B cell (primary cell): ENCODE measurements around the gene NDUFB10. TPM values are rescaled to one million over a fixed set of nuclear protein-coding genes. Genes with fewer than 3 reads are reported as not detected.

Source experiments
- ATAC-seq: fragments of 200-7000 bp; cut with Tn5 transposase; one replicate; pipeline ENCODE4 v1.10.0; 2021; ENCODE audit warnings: low read depth, mild to moderate bottlenecking, moderate number of reproducible peaks, moderate library complexity
- CTCF ChIA-PET: fragments of 350-600 bp; sonication (Branson Sonifier 250); formaldehyde crosslinking; loops from one replicate; lab custom pipeline; 2021; ENCODE audit warnings: antibody characterized with exemption, inconsistent platforms; lab: Charles Lee
- POLR2A ChIA-PET: fragments of 350-600 bp; sonication (Branson Sonifier 250); formaldehyde crosslinking; loops from one replicate; lab custom pipeline; 2021; ENCODE audit warnings: antibody characterized with exemption; lab: Charles Lee
- DNase-seq: peaks from one replicate; pipeline ENCODE4 v3.0.0; 2013
- H2AFZ ChIP-seq: 2 replicates; pipeline ENCODE4 v1.6.1; 2012; ENCODE audit warnings: mild to moderate bottlenecking, low read depth, low read length; ENCODE audit not compliant: insufficient read depth, poor library complexity, severe bottlenecking
- H3K27ac ChIP-seq, 2 donors: 1 replicate in 1 of 2; 2 replicates in 1 of 2; pipeline ENCODE4 v1.5.1; 2012 to 2013; ENCODE audit warnings: low read length in 2 of 2, mild to moderate bottlenecking in 2 of 2, moderate library complexity in 1 of 2
- H3K27me3 ChIP-seq, 4 experiments: fragments of 200-600 bp in 1 of 4; sonication (generic) in 1 of 4; replicated peaks in 1 of 4; 1 replicate in 2 of 4; 2 replicates in 2 of 4; pipeline versions ENCODE4 v1.6.1 to v1.7.0; 2013 to 2016; ENCODE audit warnings: low read length in 3 of 4, mild to moderate bottlenecking in 2 of 4, mixed read lengths in 1 of 4, moderate library complexity in 1 of 4; ENCODE audit not compliant: insufficient read depth in 4 of 4, control insufficient read depth in 3 of 4; ENCODE audit errors: control extremely low read depth in 1 of 4
- H3K36me3 ChIP-seq, 2 experiments: replicated peaks in 1 of 2; 1 replicate in 1 of 2; 2 replicates in 1 of 2; pipeline versions ENCODE4 v1.6.1 to v1.7.1; 2013; ENCODE audit warnings: low read length in 1 of 2; ENCODE audit not compliant: insufficient read depth in 2 of 2, control insufficient read depth in 1 of 2; ENCODE audit errors: control extremely low read depth in 1 of 2, extremely low read depth in 1 of 2
- H3K4me1 ChIP-seq, 2 donors: fragments of 200-600 bp in 1 of 2; sonication (generic) in 1 of 2; 1 replicate in 1 of 2; 2 replicates in 1 of 2; pipeline versions ENCODE4 v1.5.1 to v1.6.1; 2013 to 2017; ENCODE audit warnings: low read length in 2 of 2; ENCODE audit not compliant: control insufficient read depth in 2 of 2, insufficient read depth in 2 of 2
- H3K4me2 ChIP-seq: replicated peaks from 2 replicates; pipeline ENCODE3; 2012; ENCODE audit warnings: mild to moderate bottlenecking, low read depth, low read length; ENCODE audit not compliant: poor library complexity, severe bottlenecking
- H3K4me3 ChIP-seq, 5 experiments: fragments of 200-600 bp in 1 of 5; sonication (generic) in 1 of 5; 1 replicate in 3 of 5; 2 replicates in 2 of 5; pipeline versions ENCODE4 v1.5.1 to v1.7.0; 2011 to 2016; ENCODE audit warnings: low read length in 4 of 5, mild to moderate bottlenecking in 4 of 5, low read depth in 2 of 5, control low read depth in 1 of 5, moderate library complexity in 1 of 5; ENCODE audit not compliant: insufficient read depth in 1 of 5; ENCODE audit errors: control extremely low read depth in 1 of 5, extremely low read depth in 1 of 5
- H3K79me2 ChIP-seq: fragments of 200-600 bp; sonication (generic); one replicate; pipeline ENCODE4 v1.6.0; 2016; ENCODE audit warnings: low read length; ENCODE audit not compliant: control insufficient read depth, insufficient read depth
- H3K9ac ChIP-seq: fragments of 200-600 bp; sonication (generic); 2 replicates; pipeline ENCODE4 v1.6.1; 2017; ENCODE audit warnings: mild to moderate bottlenecking, low read length, moderate library complexity
- H3K9me3 ChIP-seq, 3 donors: one replicate each; pipeline versions ENCODE4 v1.6.1 to v1.7.1; 2013; ENCODE audit warnings: low read length in 2 of 3; ENCODE audit not compliant: control insufficient read depth in 2 of 3, insufficient read depth in 1 of 3; ENCODE audit errors: control extremely low read depth in 1 of 3
- H4K20me1 ChIP-seq: 2 replicates; pipeline ENCODE4 v1.6.0; 2012; ENCODE audit warnings: mild to moderate bottlenecking, low read length; ENCODE audit not compliant: insufficient read depth, control insufficient read depth, poor library complexity, severe bottlenecking
- H3K27ac Mint-ChIP-seq: one replicate; pipeline ENCODE4 v1.8.0; 2021; ENCODE audit warnings: mixed read lengths
- H3K27me3 Mint-ChIP-seq: one replicate; pipeline ENCODE4 v1.8.0; 2021; ENCODE audit warnings: mixed read lengths
- H3K4me1 Mint-ChIP-seq: one replicate; pipeline ENCODE4 v1.8.0; 2021; ENCODE audit warnings: mixed read lengths
- H3K4me3 Mint-ChIP-seq: one replicate; pipeline ENCODE4 v1.8.0; 2021; ENCODE audit warnings: mixed read lengths
- H3K9me3 Mint-ChIP-seq: one replicate; pipeline ENCODE4 v1.8.0; 2022; ENCODE audit warnings: mixed read lengths; ENCODE audit not compliant: insufficient read depth
- CTCF ChIP-seq: fragments of 200-600 bp; IDR thresholded peaks from one replicate; pipeline ENCODE4 v1.8.0; 2022; ENCODE audit warnings: antibody characterized with exemption, mild to moderate bottlenecking
- EZH2 ChIP-seq: IDR thresholded peaks from 2 replicates; pipeline ENCODE4 v1.6.1; 2012; ENCODE audit warnings: borderline replicate concordance, low read depth, mild to moderate bottlenecking, moderate library complexity, low read length; ENCODE audit not compliant: insufficient read depth, poor library complexity, severe bottlenecking
- WGBS: methylation state at CpG from one replicate; pipeline ENCODE4 v1.1.5; 2013; ENCODE audit warnings: missing lambda C conversion rate; ENCODE audit not compliant: insufficient coverage; 5-methylcytosine and 5-hydroxymethylcytosine counted together
- intact Hi-C: fragments of 100-400 bp; cut with micrococcal nuclease; formaldehyde crosslinking; loops from one replicate; pipeline ENCODE4 v1.10.0; 2022
- polyA plus RNA-seq: library from polyadenylated mRNA; depleted of rRNA; stranded (reverse); fragments of >200 nt; gene quantifications from 2 replicates; pipeline ENCODE4 v1.2.3, GENCODE V29; 2012
- total RNA-seq, 2 donors: library from RNA; stranded (reverse); fragments of 120-200 nt in 1 of 2; gene quantifications; 1 replicate in 1 of 2; 2 replicates in 1 of 2; pipeline versions ENCODE4 v1.2.3 to v1.2.4, GENCODE V29; 2013 to 2022

NDUFB10 gene
- total and polyA plus RNA-seq, 2 donors (not counting 1 experiment from before 2014, with no cell fraction given) = 70.4 to 92.6 TPM

- Histone ChIP-seq H3K4me2 (peak within 1 kb of the TSS; percentile 97), H4K20me1 (peaks cover 45% of the 10 kb centered on the region), H3K27me3 (peaks cover 0 to 12% (median 1%) of the 10 kb centered on the region in 4 experiments), H3K4me3 (peak within 1 kb of the TSS; percentile 86 to 91 (median 87)), H3K9ac (peak within 1 kb of the TSS; percentile 84), H3K9me3 (peaks cover 0 to 3% (median 0%) of the 10 kb centered on the region in 3 donors), H3K79me2 (peaks cover 40% of the 10 kb centered on the region), H3K4me1 (peaks cover 9 to 19% of the 10 kb centered on the region in 2 donors), H3K36me3 (peaks cover 0 to 28% of the 10 kb centered on the region in 2 experiments), H2AFZ (peak within 1 kb of the TSS; percentile 93), H3K27ac (peak within 1 kb of the TSS; percentile 82 to 85)
- DNase-seq = peak; percentile 98
- no peak for TF ChIP-seq EZH2
- no peak for TF ChIP-seq CTCF
- peak within 1 kb of the TSS; percentile 98 for H3K27ac Mint-ChIP-seq
- peak; percentile 98 for ATAC-seq
- no peaks in the 10 kb centered on the region for H3K9me3 Mint-ChIP-seq
- H3K4me1 Mint-ChIP-seq = peaks cover 21% of the 10 kb centered on the region
- POLR2A ChIA-PET = interaction anchor here (0.7 to 1.8 kb wide), 7 partner anchors 10 to 267 kb away, joined by 3 to 15 read pairs (median 5); partner anchors contain the start of genes FAHD1, GFER, HAGH and NDUFB10
- CTCF ChIA-PET = interaction anchor here (0.6 to 2.1 kb wide), 4 partner anchors 9 to 468 kb away, joined by 3 to 7 read pairs (median 4); partner anchors contain the start of gene GFER
- H3K27me3 Mint-ChIP-seq = no peaks in the 10 kb centered on the region
- intact Hi-C loops = loop anchor here (1.0 to 5.0 kb wide), 5 partner anchors 8 to 265 kb away; partner anchors contain the start of genes MAPK8IP3, NDUFB10 and RPS2
- peak within 1 kb of the TSS; percentile 96 for H3K4me3 Mint-ChIP-seq
- under 1% methylated on average over 75 of the region's 78 CpGs for WGBS
Observed at GRCh38 chr16:1971796-1972489, 12.6 kb downstream of the NDUFB10 start, which contains the start of gene TBL3. Gene TBL3 (plus strand): TSS chr16:1972053. CDS start chr16:1972165, 112 bp downstream.
